ENCODE measurements around the gene BTBD17. TPM values are rescaled to one million over a fixed set of nuclear protein-coding genes. Genes with fewer than 3 reads are reported as not detected.

The BTBD17 gene
- total and polyA plus RNA-seq, 7 donors: 0.03 TPM; not detected in 6

DNA sequence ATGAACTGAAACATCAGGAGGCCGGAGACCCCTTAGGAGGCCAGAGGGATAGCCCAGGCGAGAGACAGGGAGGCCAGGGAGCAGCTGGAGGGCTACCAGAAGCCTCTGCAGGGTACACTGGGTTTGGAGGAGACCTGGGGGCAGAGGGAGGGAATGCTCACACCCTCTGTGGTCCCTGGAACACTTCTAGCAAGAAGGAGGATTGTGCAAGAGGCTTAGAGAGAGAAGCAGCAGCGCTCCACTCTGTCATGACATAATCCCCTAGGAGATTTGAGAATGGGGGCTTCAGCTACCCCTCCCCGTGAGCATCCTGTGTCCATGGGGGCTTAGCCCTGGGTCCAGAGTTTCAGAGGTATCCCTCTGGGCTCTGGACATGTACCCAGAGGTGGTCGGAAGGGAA lies 21.5 kb upstream of the BTBD17 start:
- 92 to 93% methylated on average over 5 of the region's 5 CpGs for WGBS, 2 donors
- no peak overlapping the region for H3K27ac ChIP-seq
- DNase-seq: no peak
- intact Hi-C loops (cut with DNase I): loop anchor here (10.0 kb wide), 1 partner anchor 222 kb away; no protein-coding TSS in a partner anchor
- H3K4me3 ChIP-seq: no peak overlapping the region
- no peaks in the 10 kb centered on the region for H3K27me3 ChIP-seq
- TF ChIP-seq, protein P1, sequence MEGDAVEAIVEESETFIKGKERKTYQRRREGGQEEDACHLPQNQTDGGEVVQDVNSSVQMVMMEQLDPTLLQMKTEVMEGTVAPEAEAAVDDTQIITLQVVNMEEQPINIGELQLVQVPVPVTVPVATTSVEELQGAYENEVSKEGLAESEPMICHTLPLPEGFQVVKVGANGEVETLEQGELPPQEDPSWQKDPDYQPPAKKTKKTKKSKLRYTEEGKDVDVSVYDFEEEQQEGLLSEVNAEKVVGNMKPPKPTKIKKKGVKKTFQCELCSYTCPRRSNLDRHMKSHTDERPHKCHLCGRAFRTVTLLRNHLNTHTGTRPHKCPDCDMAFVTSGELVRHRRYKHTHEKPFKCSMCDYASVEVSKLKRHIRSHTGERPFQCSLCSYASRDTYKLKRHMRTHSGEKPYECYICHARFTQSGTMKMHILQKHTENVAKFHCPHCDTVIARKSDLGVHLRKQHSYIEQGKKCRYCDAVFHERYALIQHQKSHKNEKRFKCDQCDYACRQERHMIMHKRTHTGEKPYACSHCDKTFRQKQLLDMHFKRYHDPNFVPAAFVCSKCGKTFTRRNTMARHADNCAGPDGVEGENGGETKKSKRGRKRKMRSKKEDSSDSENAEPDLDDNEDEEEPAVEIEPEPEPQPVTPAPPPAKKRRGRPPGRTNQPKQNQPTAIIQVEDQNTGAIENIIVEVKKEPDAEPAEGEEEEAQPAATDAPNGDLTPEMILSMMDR (IDR thresholded peaks at IDR 0.05): no peak
- TF ChIP-seq POLR2A (IDR thresholded peaks at IDR 0.05): no peak
- TF ChIP-seq POLR2AphosphoS5 (IDR thresholded peaks at IDR 0.05): no peak
- TF ChIP-seq EP300 (IDR thresholded peaks at IDR 0.05): no peak
- peaks cover 0 to 15% (median 13%) of the 10 kb centered on the region in 4 donors for H3K4me1 ChIP-seq
- H3K36me3 ChIP-seq: no peaks in the 10 kb centered on the region
- no peaks in the 10 kb centered on the region for H3K9me3 ChIP-seq

DNA sequence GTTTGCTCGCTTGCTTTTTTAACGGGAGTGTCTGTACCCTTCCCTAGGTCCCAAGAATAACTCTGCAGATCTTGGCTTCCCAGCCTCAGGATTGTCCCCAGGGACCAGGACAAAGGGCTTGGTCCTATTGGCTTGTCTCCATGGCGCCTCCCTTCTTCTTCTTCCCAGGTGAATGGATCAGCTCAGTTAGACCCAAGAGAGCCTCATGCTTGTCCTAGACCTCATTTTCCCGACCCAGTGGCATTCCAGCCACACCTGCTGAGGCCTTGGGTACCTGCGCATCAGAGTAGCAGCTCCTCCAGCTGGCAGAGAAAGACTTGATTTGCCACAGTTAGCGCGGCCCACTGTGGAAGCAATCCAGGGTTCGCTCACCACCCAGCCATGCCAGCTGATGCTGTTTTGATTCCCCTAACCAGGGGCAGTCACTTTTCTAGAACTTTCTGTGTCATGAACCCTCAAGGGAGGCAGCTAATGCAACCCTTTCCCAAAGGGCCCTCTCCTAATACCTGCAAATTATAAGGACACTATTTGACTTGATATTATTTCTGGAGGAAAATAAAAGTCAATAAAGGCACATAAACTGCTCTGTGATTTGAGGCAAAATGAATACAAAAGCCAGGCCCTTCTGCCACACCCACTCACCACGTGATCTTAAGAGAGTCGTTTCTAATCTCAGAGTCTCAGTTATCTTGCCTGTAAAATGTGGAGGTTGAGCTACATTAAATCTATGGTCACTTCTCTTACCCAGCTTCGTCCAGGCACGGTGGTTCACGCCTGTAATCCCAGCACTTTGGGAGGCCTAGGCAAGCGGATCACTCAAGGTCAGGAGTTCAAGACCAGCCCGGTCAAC lies 19.5 kb upstream of the BTBD17 start:
- Histone ChIP-seq H3K4me1 (peaks cover 0 to 15% (median 13%) of the 10 kb centered on the region in 4 donors), H3K27me3 (no peaks in the 10 kb centered on the region), H3K4me3 (no peak overlapping the region), H3K9me3 (no peaks in the 10 kb centered on the region), H3K27ac (no peak overlapping the region), H3K36me3 (no peaks in the 10 kb centered on the region)
- WGBS, 2 donors: 42 to 76% methylated on average over 15 of the region's 15 CpGs
- intact Hi-C loops (cut with DNase I): loop anchor here (2.0 to 10.0 kb wide), 2 partner anchors 50 to 224 kb away; no protein-coding TSS in a partner anchor
- TF ChIP-seq, protein P1 (IDR thresholded peaks at IDR 0.05): peak in 1 of 4 experiments; percentile 0
- no peak for TF ChIP-seq POLR2AphosphoS5 (IDR thresholded peaks at IDR 0.05)
- no peak for DNase-seq

DNA sequence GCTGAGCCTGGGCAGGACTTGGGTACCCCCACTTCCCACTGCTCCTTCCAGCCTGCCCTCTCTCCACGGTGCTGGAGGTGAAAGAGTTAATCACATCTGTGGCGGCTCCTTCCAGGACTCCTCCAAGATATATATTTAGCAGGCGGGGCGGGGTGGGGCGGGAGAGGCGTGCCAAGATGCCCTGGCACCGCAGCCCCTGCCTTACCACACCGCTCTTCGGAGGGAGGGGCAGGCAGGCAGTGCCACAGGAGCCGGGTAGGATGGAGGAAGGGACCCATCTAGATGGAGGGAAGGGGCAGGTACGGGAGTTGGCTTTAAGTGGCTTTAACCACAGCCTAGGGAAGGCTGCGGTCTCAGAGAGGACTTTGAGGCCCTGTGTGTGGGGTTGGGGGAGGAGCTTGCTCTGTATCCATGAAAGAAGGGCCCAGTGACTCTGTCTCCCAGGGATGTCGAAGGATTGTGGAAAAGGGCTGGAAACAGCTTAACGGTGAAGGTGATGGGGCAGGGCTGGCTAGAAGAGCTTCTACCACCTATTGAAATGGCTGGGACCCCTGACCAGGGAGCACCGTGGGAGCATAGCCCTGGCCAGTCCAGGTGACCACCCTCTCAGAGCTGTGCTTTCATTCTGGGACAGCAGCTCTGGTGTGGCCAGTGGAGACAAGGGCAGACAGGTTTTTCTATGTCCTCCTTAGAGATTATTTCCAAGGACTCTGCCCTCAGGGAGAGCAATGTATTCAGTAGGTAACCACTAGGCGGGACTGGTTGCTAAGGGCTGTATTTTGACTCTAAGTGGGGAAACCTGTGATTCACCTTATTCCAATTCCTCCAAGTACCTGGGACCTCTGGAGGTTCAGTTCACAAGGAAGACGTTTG lies 18.7 kb upstream of the BTBD17 start:
- H3K4me3 ChIP-seq: peak overlapping the region in 2 of 4 donors; percentile 28 to 31
- intact Hi-C loops (cut with DNase I): loop anchor here (2.0 to 10.0 kb wide), 2 partner anchors 50 to 224 kb away; no protein-coding TSS in a partner anchor
- DNase-seq: no peak
- H3K27ac ChIP-seq: peak overlapping the region in 3 of 4 donors; percentile 19 to 41 (median 32)
- peaks cover 0 to 15% (median 13%) of the 10 kb centered on the region in 4 donors for H3K4me1 ChIP-seq
- no peaks in the 10 kb centered on the region for H3K9me3 ChIP-seq
- TF ChIP-seq EP300 (IDR thresholded peaks at IDR 0.05): no peak
- no peak for TF ChIP-seq POLR2A (IDR thresholded peaks at IDR 0.05)
- TF ChIP-seq, protein P1 (IDR thresholded peaks at IDR 0.05): peak in 1 of 4 experiments; percentile 15
- no peak for TF ChIP-seq POLR2AphosphoS5 (IDR thresholded peaks at IDR 0.05)
- H3K36me3 ChIP-seq: no peaks in the 10 kb centered on the region
- WGBS, 2 donors: 9 to 26% methylated on average over 17 of the region's 17 CpGs
- no peaks in the 10 kb centered on the region for H3K27me3 ChIP-seq

DNA sequence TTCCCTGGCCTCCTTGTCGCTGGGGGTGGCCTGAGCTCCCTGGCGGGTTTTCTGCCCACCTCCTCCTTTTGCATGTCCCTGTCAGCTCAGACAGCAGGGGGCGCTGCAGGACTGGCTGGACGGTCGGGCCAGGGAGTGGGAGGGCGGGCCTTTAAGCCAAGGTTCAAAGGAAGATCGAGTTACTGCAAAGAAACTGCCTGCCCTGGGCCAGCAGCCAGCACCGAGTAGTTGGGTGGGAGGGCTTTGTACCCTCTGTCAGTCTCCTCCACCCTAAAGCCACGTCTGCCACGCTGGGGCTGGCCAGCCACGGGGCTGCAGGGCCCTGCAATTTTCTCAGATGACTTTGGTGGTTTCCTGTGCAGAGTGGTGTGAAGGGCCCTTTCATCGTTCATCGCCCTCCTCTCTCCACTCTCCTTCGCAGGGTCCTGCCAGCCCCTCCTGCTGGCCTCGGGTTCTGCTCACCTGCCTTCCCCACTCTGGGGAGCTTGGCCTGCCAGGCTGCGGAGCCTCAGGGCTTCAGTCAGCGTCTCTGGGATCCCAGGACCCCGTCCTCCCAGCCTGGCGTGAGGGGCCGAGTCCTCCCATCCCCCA lies 17.9 kb upstream of the BTBD17 start:
- DNase-seq: peak; percentile 94
- no peaks in the 10 kb centered on the region for H3K27me3 ChIP-seq
- peaks cover 0 to 15% (median 13%) of the 10 kb centered on the region in 4 donors for H3K4me1 ChIP-seq
- TF ChIP-seq, protein P1 (IDR thresholded peaks at IDR 0.05): peak; percentile 89 to 98 (median 97)
- TF ChIP-seq POLR2A (IDR thresholded peaks at IDR 0.05): no peak
- H3K27ac ChIP-seq: peak overlapping the region in 3 of 4 donors; percentile 19 to 41 (median 32)
- WGBS, 2 donors: 9 to 13% methylated on average over 20 of the region's 20 CpGs
- intact Hi-C loops (cut with DNase I): loop anchor here (1.0 to 10.0 kb wide), 3 partner anchors 51 to 225 kb away; no protein-coding TSS in a partner anchor
- H3K36me3 ChIP-seq: no peaks in the 10 kb centered on the region
- peak overlapping the region in 2 of 4 donors; percentile 28 to 31 for H3K4me3 ChIP-seq
- no peaks in the 10 kb centered on the region for H3K9me3 ChIP-seq
